Measurements from ENCODE around the gene DOCK4.

Gene DOCK4

GRCh38 chr7:112214268-112214667 lies 8.1 kb upstream of the DOCK4 start:
- H3K23ac ChIP-seq (ENCODE audit: low read length), result no peak overlapping the region
- H3K79me1 ChIP-seq (ENCODE audit: low read length), result peaks cover 2% of the 10 kb centered on the region
- no peak overlapping the region for H3K4me3 ChIP-seq (ENCODE audit: low read length)
- no peak overlapping the region for H3K18ac ChIP-seq (ENCODE audit: low read length)
- H3K56ac ChIP-seq (ENCODE audit: low read length), result no peak overlapping the region
- no peak overlapping the region for H4K8ac ChIP-seq (ENCODE audit: low read depth, low read length)
- H3K4ac ChIP-seq (ENCODE audit: low read depth, low read length), result no peak overlapping the region
- no peak overlapping the region for H2BK5ac ChIP-seq (ENCODE audit: low read length)
- no peak overlapping the region for H3K9ac ChIP-seq (ENCODE audit: low read length)
- H3K27me3 ChIP-seq (ENCODE audit: insufficient read depth, low read length, poor library complexity), result no peaks in the 10 kb centered on the region
- no peak overlapping the region for H2BK120ac ChIP-seq (ENCODE audit: low read depth, low read length)
- no peaks in the 10 kb centered on the region for H3K36me3 ChIP-seq (ENCODE audit: control insufficient read depth, insufficient read depth, low read length)
- H2BK15ac ChIP-seq (replicated peaks; ENCODE audit: low read depth), result no peak overlapping the region
- H4K5ac ChIP-seq (ENCODE audit: low read length), result no peak overlapping the region
- no peak overlapping the region for H3K27ac ChIP-seq (ENCODE audit: low read depth, low read length)
- no peak overlapping the region for H3K4me2 ChIP-seq (ENCODE audit: low read length)
- H3K79me2 ChIP-seq (ENCODE audit: control insufficient read depth, insufficient read depth, low read length), result peaks cover 24% of the 10 kb centered on the region
- H3K4me1 ChIP-seq (ENCODE audit: control insufficient read depth, low read depth, low read length), result peaks cover 3% of the 10 kb centered on the region
- no peak overlapping the region for H2AK5ac ChIP-seq (ENCODE audit: low read length)
- no peak for DNase-seq

- H3K18ac ChIP-seq (ENCODE audit: low read length), result no peak overlapping the region
- no peak overlapping the region for H3K4me2 ChIP-seq (ENCODE audit: low read length)
- H3K4me3 ChIP-seq (ENCODE audit: low read length), result no peak overlapping the region
- no peak overlapping the region for H3K27ac ChIP-seq (ENCODE audit: low read depth, low read length)
- H4K8ac ChIP-seq (ENCODE audit: low read depth, low read length), result no peak overlapping the region
- H3K56ac ChIP-seq (ENCODE audit: low read length), result no peak overlapping the region
- no peak for DNase-seq
- H3K23ac ChIP-seq (ENCODE audit: low read length), result no peak overlapping the region
- no peak overlapping the region for H2BK120ac ChIP-seq (ENCODE audit: low read depth, low read length)
- no peak overlapping the region for H2AK5ac ChIP-seq (ENCODE audit: low read length)
- H4K5ac ChIP-seq (ENCODE audit: low read length), result no peak overlapping the region
- no peaks in the 10 kb centered on the region for H3K27me3 ChIP-seq (ENCODE audit: insufficient read depth, low read length, poor library complexity)
- H3K36me3 ChIP-seq (ENCODE audit: control insufficient read depth, insufficient read depth, low read length), result no peaks in the 10 kb centered on the region
- no peak overlapping the region for H3K9ac ChIP-seq (ENCODE audit: low read length)
- no CpG with 5 or more reads among the region's 1 CpG for WGBS (ENCODE audit: extremely low coverage, insufficient coverage, low lambda C conversion rate)
- no peak overlapping the region for H3K4ac ChIP-seq (ENCODE audit: low read depth, low read length)
- H3K79me2 ChIP-seq (ENCODE audit: control insufficient read depth, insufficient read depth, low read length), result peaks cover 27% of the 10 kb centered on the region
- peaks cover 3% of the 10 kb centered on the region for H3K4me1 ChIP-seq (ENCODE audit: control insufficient read depth, low read depth, low read length)
- no peak overlapping the region for H2BK5ac ChIP-seq (ENCODE audit: low read length)
- H3K79me1 ChIP-seq (ENCODE audit: low read length), result peaks cover 2% of the 10 kb centered on the region
- H2BK15ac ChIP-seq (replicated peaks; ENCODE audit: low read depth), result no peak overlapping the region
Measured at GRCh38 chr7:112213735-112214134, 7.5 kb upstream of the DOCK4 start.

GRCh38 chr7:112212571-112212970 lies 6.4 kb upstream of the DOCK4 start:
- H3K9ac ChIP-seq (ENCODE audit: low read length), result no peak overlapping the region
- no peak overlapping the region for H3K4me3 ChIP-seq (ENCODE audit: low read length)
- no peak overlapping the region for H3K56ac ChIP-seq (ENCODE audit: low read length)
- H3K79me2 ChIP-seq (ENCODE audit: control insufficient read depth, insufficient read depth, low read length), result peaks cover 28% of the 10 kb centered on the region
- H3K27me3 ChIP-seq (ENCODE audit: insufficient read depth, low read length, poor library complexity), result no peaks in the 10 kb centered on the region
- peak; percentile 75 for DNase-seq
- H3K4me2 ChIP-seq (ENCODE audit: low read length), result no peak overlapping the region
- no peak overlapping the region for H3K27ac ChIP-seq (ENCODE audit: low read depth, low read length)
- H3K79me1 ChIP-seq (ENCODE audit: low read length), result peaks cover 2% of the 10 kb centered on the region
- H4K8ac ChIP-seq (ENCODE audit: low read depth, low read length), result no peak overlapping the region
- H3K4me1 ChIP-seq (ENCODE audit: control insufficient read depth, low read depth, low read length), result peaks cover 3% of the 10 kb centered on the region
- no peak overlapping the region for H4K5ac ChIP-seq (ENCODE audit: low read length)
- H3K36me3 ChIP-seq (ENCODE audit: control insufficient read depth, insufficient read depth, low read length), result no peaks in the 10 kb centered on the region
- no peak overlapping the region for H2AK5ac ChIP-seq (ENCODE audit: low read length)
- no peak overlapping the region for H2BK15ac ChIP-seq (replicated peaks; ENCODE audit: low read depth)
- WGBS (ENCODE audit: extremely low coverage, insufficient coverage, low lambda C conversion rate), result no CpG with 5 or more reads among the region's 2 CpGs
- no peak overlapping the region for H2BK5ac ChIP-seq (ENCODE audit: low read length)
- no peak overlapping the region for H3K18ac ChIP-seq (ENCODE audit: low read length)
- H3K23ac ChIP-seq (ENCODE audit: low read length), result no peak overlapping the region
- no peak overlapping the region for H3K4ac ChIP-seq (ENCODE audit: low read depth, low read length)
- H2BK120ac ChIP-seq (ENCODE audit: low read depth, low read length), result no peak overlapping the region

- H2BK5ac ChIP-seq (ENCODE audit: low read length), result no peak overlapping the region
- no CpG with 5 or more reads among the region's 1 CpG for WGBS (ENCODE audit: extremely low coverage, insufficient coverage, low lambda C conversion rate)
Measured at GRCh38 chr7:112211348-112211907, 5.2 kb upstream of the DOCK4 start.

GRCh38 chr7:112207765-112208164 lies 1.6 kb upstream of the DOCK4 start:
- no peak overlapping the region for H3K4me3 ChIP-seq (ENCODE audit: low read length)
- H3K4me1 ChIP-seq (ENCODE audit: control insufficient read depth, low read depth, low read length), result peaks cover 2% of the 10 kb centered on the region
- no peak overlapping the region for H3K4ac ChIP-seq (ENCODE audit: low read depth, low read length)
- no peak overlapping the region for H4K8ac ChIP-seq (ENCODE audit: low read depth, low read length)
- H4K5ac ChIP-seq (ENCODE audit: low read length), result no peak overlapping the region
- H3K4me2 ChIP-seq (ENCODE audit: low read length), result no peak overlapping the region
- no CpG with 5 or more reads among the region's 6 CpGs for WGBS (ENCODE audit: extremely low coverage, insufficient coverage, low lambda C conversion rate)
- peaks cover 2% of the 10 kb centered on the region for H3K79me1 ChIP-seq (ENCODE audit: low read length)
- no peaks in the 10 kb centered on the region for H3K36me3 ChIP-seq (ENCODE audit: control insufficient read depth, insufficient read depth, low read length)
- H2AK5ac ChIP-seq (ENCODE audit: low read length), result no peak overlapping the region
- no peaks in the 10 kb centered on the region for H3K27me3 ChIP-seq (ENCODE audit: insufficient read depth, low read length, poor library complexity)
- DNase-seq, result no peak
- no peak overlapping the region for H2BK15ac ChIP-seq (replicated peaks; ENCODE audit: low read depth)
- H3K56ac ChIP-seq (ENCODE audit: low read length), result no peak overlapping the region
- H2BK5ac ChIP-seq (ENCODE audit: low read length), result no peak overlapping the region
- H3K18ac ChIP-seq (ENCODE audit: low read length), result no peak overlapping the region
- H2BK120ac ChIP-seq (ENCODE audit: low read depth, low read length), result no peak overlapping the region
- peaks cover 55% of the 10 kb centered on the region for H3K79me2 ChIP-seq (ENCODE audit: control insufficient read depth, insufficient read depth, low read length)
- H3K27ac ChIP-seq (ENCODE audit: low read depth, low read length), result no peak overlapping the region
- no peak overlapping the region for H3K23ac ChIP-seq (ENCODE audit: low read length)
- H3K9ac ChIP-seq (ENCODE audit: low read length), result no peak overlapping the region

More at GRCh38 chr7:112211348-112211907, 5.2 kb upstream of the DOCK4 start:
- Histone ChIP-seq H3K23ac (ENCODE audit: low read length) (no peak overlapping the region), H4K8ac (ENCODE audit: low read depth, low read length) (no peak overlapping the region), H3K79me2 (ENCODE audit: control insufficient read depth, insufficient read depth, low read length) (peaks cover 34% of the 10 kb centered on the region), H4K5ac (ENCODE audit: low read length) (no peak overlapping the region), H2BK15ac (replicated peaks; ENCODE audit: low read depth) (no peak overlapping the region), H3K36me3 (ENCODE audit: control insufficient read depth, insufficient read depth, low read length) (no peaks in the 10 kb centered on the region), H3K9ac (ENCODE audit: low read length) (no peak overlapping the region), H2BK120ac (ENCODE audit: low read depth, low read length) (no peak overlapping the region), H3K79me1 (ENCODE audit: low read length) (peaks cover 2% of the 10 kb centered on the region), H3K4me2 (ENCODE audit: low read length) (no peak overlapping the region), H3K4me1 (ENCODE audit: control insufficient read depth, low read depth, low read length) (peaks cover 3% of the 10 kb centered on the region), H3K18ac (ENCODE audit: low read length) (no peak overlapping the region), H3K56ac (ENCODE audit: low read length) (no peak overlapping the region), H2AK5ac (ENCODE audit: low read length) (no peak overlapping the region), H3K4ac (ENCODE audit: low read depth, low read length) (no peak overlapping the region), H3K4me3 (ENCODE audit: low read length) (no peak overlapping the region), H3K27ac (ENCODE audit: low read depth, low read length) (no peak overlapping the region), H3K27me3 (ENCODE audit: insufficient read depth, low read length, poor library complexity) (no peaks in the 10 kb centered on the region)
- DNase-seq, result no peak

GRCh38 chr7:112206991-112207592 lies 893 bp upstream of the DOCK4 start:
- H3K4me1 ChIP-seq (ENCODE audit: control insufficient read depth, low read depth, low read length), result no peaks in the 10 kb centered on the region
- H3K27me3 ChIP-seq (ENCODE audit: insufficient read depth, low read length, poor library complexity), result no peaks in the 10 kb centered on the region
- no CpG with 5 or more reads among the region's 14 CpGs for WGBS (ENCODE audit: extremely low coverage, insufficient coverage, low lambda C conversion rate)
- peak overlapping the region; percentile 86 for H3K9ac ChIP-seq (ENCODE audit: low read length)
- no peak overlapping the region for H2AK5ac ChIP-seq (ENCODE audit: low read length)
- H3K4me2 ChIP-seq (ENCODE audit: low read length), result peak overlapping the region; percentile 42
- no peak overlapping the region for H3K23ac ChIP-seq (ENCODE audit: low read length)
- peaks cover 2% of the 10 kb centered on the region for H3K79me1 ChIP-seq (ENCODE audit: low read length)
- H3K4ac ChIP-seq (ENCODE audit: low read depth, low read length), result peak overlapping the region; percentile 43
- no peak overlapping the region for H4K5ac ChIP-seq (ENCODE audit: low read length)
- peak overlapping the region; percentile 93 for H3K56ac ChIP-seq (ENCODE audit: low read length)
- H4K8ac ChIP-seq (ENCODE audit: low read depth, low read length), result no peak overlapping the region
- DNase-seq, result peak; percentile 50
- H2BK15ac ChIP-seq (replicated peaks; ENCODE audit: low read depth), result no peak overlapping the region
- no peak overlapping the region for H2BK120ac ChIP-seq (ENCODE audit: low read depth, low read length)
- no peaks in the 10 kb centered on the region for H3K36me3 ChIP-seq (ENCODE audit: control insufficient read depth, insufficient read depth, low read length)
- H3K4me3 ChIP-seq (ENCODE audit: low read length), result peak overlapping the region; percentile 86
- peaks cover 56% of the 10 kb centered on the region for H3K79me2 ChIP-seq (ENCODE audit: control insufficient read depth, insufficient read depth, low read length)
- peak overlapping the region; percentile 72 for H3K18ac ChIP-seq (ENCODE audit: low read length)
- H2BK5ac ChIP-seq (ENCODE audit: low read length), result peak overlapping the region; percentile 51
- no peak overlapping the region for H3K27ac ChIP-seq (ENCODE audit: low read depth, low read length)
